ENCODE measurements around the gene GPR146. TPM values are rescaled to one million over a fixed set of nuclear protein-coding genes. Genes with fewer than 3 reads are reported as not detected.

The GPR146 gene
- total RNA-seq, 1 donor from 2014 or later: 3.1 TPM

DNA sequence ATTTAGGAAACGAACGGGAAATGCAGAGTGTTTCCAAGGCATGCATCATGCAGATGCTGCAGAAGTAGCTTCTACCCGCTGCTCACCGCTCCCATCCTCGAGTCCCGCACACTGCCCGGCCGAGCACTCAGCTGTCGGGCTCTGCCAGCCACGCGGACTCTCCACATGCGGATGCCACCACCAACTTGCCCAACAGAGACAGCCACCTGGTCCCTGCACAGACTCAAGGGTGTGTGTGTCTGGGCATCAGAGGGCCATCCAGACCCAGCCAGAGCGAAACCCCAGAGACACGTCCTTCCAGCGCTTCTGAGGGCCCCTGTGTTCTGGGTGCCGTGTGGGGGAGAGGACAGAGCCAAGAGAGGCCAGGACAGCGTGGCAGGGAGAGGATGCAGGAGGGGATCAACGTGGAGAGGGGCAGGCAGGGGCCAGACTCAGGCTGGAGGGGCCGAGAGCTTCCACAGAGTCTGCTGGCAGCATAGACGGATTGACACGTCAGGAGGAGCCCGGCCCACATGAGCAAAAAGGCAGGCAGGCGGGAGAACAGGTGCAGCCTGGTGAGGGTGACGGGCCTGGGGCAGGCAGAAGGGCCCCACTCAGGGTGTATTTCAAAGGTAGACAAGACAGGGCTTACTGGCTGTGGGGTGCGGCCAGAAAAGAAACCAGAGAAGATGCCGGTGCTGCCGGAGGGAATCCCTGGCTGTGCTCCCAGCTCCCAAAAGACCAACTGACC, 61.9 kb downstream of the GPR146 start:
- Mint-ChIP-seq H3K27ac (ENCODE audit: unreplicated experiment) (peak overlapping the region; percentile 35), H3K36me3 (ENCODE audit: unreplicated experiment) (no peaks in the 10 kb centered on the region)
- TF ChIP-seq, protein P1, sequence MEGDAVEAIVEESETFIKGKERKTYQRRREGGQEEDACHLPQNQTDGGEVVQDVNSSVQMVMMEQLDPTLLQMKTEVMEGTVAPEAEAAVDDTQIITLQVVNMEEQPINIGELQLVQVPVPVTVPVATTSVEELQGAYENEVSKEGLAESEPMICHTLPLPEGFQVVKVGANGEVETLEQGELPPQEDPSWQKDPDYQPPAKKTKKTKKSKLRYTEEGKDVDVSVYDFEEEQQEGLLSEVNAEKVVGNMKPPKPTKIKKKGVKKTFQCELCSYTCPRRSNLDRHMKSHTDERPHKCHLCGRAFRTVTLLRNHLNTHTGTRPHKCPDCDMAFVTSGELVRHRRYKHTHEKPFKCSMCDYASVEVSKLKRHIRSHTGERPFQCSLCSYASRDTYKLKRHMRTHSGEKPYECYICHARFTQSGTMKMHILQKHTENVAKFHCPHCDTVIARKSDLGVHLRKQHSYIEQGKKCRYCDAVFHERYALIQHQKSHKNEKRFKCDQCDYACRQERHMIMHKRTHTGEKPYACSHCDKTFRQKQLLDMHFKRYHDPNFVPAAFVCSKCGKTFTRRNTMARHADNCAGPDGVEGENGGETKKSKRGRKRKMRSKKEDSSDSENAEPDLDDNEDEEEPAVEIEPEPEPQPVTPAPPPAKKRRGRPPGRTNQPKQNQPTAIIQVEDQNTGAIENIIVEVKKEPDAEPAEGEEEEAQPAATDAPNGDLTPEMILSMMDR (IDR thresholded peaks at IDR 0.05; ENCODE audit: partially characterized antibody, unreplicated experiment): no peak

DNA sequence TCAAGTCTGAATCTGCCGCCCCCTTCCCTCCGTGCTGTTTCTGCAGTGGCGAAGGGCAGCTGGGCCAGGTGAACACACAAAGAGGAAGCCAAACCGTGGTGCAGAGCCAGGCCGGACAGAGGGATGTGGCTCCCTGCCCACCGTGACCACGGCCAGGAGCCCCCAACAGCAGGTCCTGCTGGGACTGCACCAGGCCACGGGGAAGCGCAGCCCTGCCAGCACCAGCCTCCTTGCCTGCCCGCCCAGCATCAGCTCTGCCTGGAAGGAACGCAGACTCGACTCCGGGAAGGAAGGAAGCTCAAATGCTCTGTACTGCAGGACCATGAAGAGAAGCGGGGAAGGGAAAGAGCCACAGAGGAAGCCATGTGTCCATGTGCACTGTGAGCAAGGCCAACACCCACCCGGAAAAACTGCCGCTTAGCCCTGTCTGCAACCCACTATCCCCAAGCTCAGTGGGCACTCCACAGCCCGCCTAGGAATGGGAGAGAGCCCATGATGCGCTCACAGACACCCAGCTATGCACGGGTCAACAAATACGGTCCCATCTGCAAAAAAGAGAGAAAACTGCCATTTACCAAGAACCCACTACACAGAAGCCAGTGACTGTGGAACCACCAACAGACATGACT, 62.6 kb downstream of the GPR146 start:
- H3K36me3 Mint-ChIP-seq (ENCODE audit: unreplicated experiment): no peaks in the 10 kb centered on the region
- peaks cover 4% of the 10 kb centered on the region for H3K27me3 Mint-ChIP-seq (ENCODE audit: unreplicated experiment)
- H3K4me3 Mint-ChIP-seq (ENCODE audit: unreplicated experiment): no peak overlapping the region
- H3K9me3 Mint-ChIP-seq (ENCODE audit: unreplicated experiment): peaks cover 7% of the 10 kb centered on the region
- TF ChIP-seq, protein P1 (IDR thresholded peaks at IDR 0.05; ENCODE audit: partially characterized antibody, unreplicated experiment): no peak
- DNase-seq: no peak
- H3K4me1 Mint-ChIP-seq (ENCODE audit: low read depth, unreplicated experiment): peaks cover 8% of the 10 kb centered on the region
- no peak overlapping the region for H3K27ac Mint-ChIP-seq (ENCODE audit: unreplicated experiment)

More for the DNA sequence above, 61.9 kb downstream of the GPR146 start:
- Mint-ChIP-seq H3K27me3 (ENCODE audit: unreplicated experiment) (peaks cover 4% of the 10 kb centered on the region), H3K4me1 (ENCODE audit: low read depth, unreplicated experiment) (peaks cover 11% of the 10 kb centered on the region), H3K9me3 (ENCODE audit: unreplicated experiment) (peaks cover 7% of the 10 kb centered on the region), H3K4me3 (ENCODE audit: unreplicated experiment) (peak overlapping the region; percentile 30)
- DNase-seq: no peak

DNA sequence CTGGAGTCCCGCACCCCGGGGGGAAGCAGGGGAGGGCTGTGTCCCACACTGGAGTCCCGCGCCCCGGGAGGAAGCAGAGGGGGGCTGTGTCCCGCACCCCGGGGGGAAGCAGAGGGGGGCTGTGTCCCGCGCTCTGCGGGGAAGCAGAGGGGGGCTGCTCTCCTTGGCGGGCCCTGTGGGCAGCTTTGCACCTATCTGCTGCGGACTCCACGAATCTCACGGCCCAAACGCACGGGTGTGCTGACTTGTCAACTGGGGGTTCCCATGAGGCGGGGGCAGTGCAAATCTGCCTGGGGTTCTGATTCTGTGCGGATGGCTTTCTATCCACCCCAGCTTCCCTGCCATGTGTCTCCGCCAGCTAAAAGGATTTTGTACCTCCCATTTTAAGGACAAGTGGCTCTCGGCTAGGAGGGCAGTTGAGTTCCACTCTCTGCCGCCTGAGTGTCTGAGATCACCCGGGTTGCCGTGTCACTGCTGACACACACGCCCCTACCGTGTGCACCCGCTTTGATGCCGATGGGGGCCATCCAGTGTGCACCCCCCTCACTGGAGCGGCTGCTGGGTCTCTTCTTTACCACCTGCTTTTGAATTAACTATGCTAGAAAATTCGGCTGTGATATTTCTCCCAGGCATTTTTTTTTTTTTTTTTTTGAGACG, 64.0 kb downstream of the GPR146 start:
- Mint-ChIP-seq H3K4me3 (ENCODE audit: unreplicated experiment) (no peak overlapping the region), H3K9me3 (ENCODE audit: unreplicated experiment) (peaks cover 7% of the 10 kb centered on the region), H3K4me1 (ENCODE audit: low read depth, unreplicated experiment) (peaks cover 6% of the 10 kb centered on the region), H3K27me3 (ENCODE audit: unreplicated experiment) (peaks cover 3% of the 10 kb centered on the region), H3K36me3 (ENCODE audit: unreplicated experiment) (no peaks in the 10 kb centered on the region), H3K27ac (ENCODE audit: unreplicated experiment) (no peak overlapping the region)
- TF ChIP-seq, protein P1 (IDR thresholded peaks at IDR 0.05; ENCODE audit: partially characterized antibody, unreplicated experiment): no peak
- no peak for DNase-seq

Small RNAs within 50 kb of the gene (microRNA-seq; reads per million reads assigned to microRNA genes)
- 695 reads per million, percentile 87 among the genes with 10 or more reads in this experiment for gene MIR339 (ENCODE audit: unreplicated experiment)

Other genes starting within 250 kb of the GPR146 start
- 879 TPM for gene SUN1, start 212.1 kb upstream of the GPR146 start, total RNA-seq (ENCODE audit: unreplicated experiment)
- 70.2 TPM for gene GET4, start 168.0 kb upstream of the GPR146 start, total RNA-seq (ENCODE audit: unreplicated experiment)
- gene ADAP1, start 89.9 kb upstream of the GPR146 start, total RNA-seq (ENCODE audit: unreplicated experiment): 61.1 TPM
- 18.4 TPM for gene COX19, start 69.0 kb upstream of the GPR146 start, total RNA-seq (ENCODE audit: unreplicated experiment)
- 1.3 TPM for gene CYP2W1, start 61.4 kb upstream of the GPR146 start, total RNA-seq (ENCODE audit: unreplicated experiment)
- gene GPER1, start 43.6 kb downstream of the GPR146 start, total RNA-seq (ENCODE audit: unreplicated experiment): 0.59 TPM
- gene ZFAND2A, start 115.7 kb downstream of the GPR146 start, total RNA-seq (ENCODE audit: unreplicated experiment): 34.5 TPM
- 106 TPM for gene UNCX, start 188.3 kb downstream of the GPR146 start, total RNA-seq (ENCODE audit: unreplicated experiment)

Data from glutamatergic neuron (in vitro differentiated cells).